H1 (cell line): ENCODE data around the gene SLC2A11. TPM values are rescaled to one million over a fixed set of nuclear protein-coding genes. Genes with fewer than 3 reads are reported as not detected.

ENCODE experiments used
- CHD2 ChIP-seq: IDR thresholded peaks from 2 replicates; pipeline ENCODE4 v1.6.1; 2012; ENCODE audit warnings: low read length, improper control_type of control experiment
- RBBP5 ChIP-seq: IDR thresholded peaks from 2 replicates; pipeline ENCODE4 v1.7.1; 2012; ENCODE audit warnings: low read depth, mild to moderate bottlenecking, inconsistent platforms, low read length, moderate library complexity, borderline replicate concordance
- polyA plus RNA-seq, 7 experiments: library from polyadenylated mRNA; depleted of rRNA in 3 of 7; stranded (reverse) in 5 of 7; unstranded in 2 of 7; fragments of >200 nt in 5 of 7; fragments of 200-250 nt in 2 of 7; gene quantifications; 1 replicate in 5 of 7; 2 replicates in 1 of 7; 4 replicates in 1 of 7; pipeline versions ENCODE4 v1.2.1 to v1.2.3, GENCODE V29; 2011 to 2013; ENCODE audit warnings: missing spikeins in 2 of 7, mixed read lengths in 2 of 7
- total RNA-seq: library from RNA; stranded (reverse); fragmentation: NEBNext Ultra II Directional; extraction: Animal tissue kit (Norgen Biotek cat#: 25700); gene quantifications from 2 replicates; pipeline ENCODE4 v1.2.1, GENCODE V29; 2021

Gene SLC2A11
- total and polyA plus RNA-seq, 2 of the 8 experiments (the other 6 are each of a cell fraction or from before 2014, with no cell fraction given), result 10.7 to 12.5 TPM

GRCh38 chr22:23911318-23911980 lies 53.8 kb downstream of the SLC2A11 start (continued):
- TF ChIP-seq RBBP5 (no peak), CHD2 (no peak)
